ENCODE results near the gene PNRC1. TPM values are rescaled to one million over a fixed set of nuclear protein-coding genes. Genes with fewer than 3 reads are reported as not detected.
"Not testable (repeated sequence)": the region's sequence is repeated elsewhere in the genome, so short reads cannot be mapped to it uniquely, and the experiment has no call there.

Gene PNRC1
- total RNA-seq, 1 donor from 2014 or later: 59.8 TPM

DNA sequence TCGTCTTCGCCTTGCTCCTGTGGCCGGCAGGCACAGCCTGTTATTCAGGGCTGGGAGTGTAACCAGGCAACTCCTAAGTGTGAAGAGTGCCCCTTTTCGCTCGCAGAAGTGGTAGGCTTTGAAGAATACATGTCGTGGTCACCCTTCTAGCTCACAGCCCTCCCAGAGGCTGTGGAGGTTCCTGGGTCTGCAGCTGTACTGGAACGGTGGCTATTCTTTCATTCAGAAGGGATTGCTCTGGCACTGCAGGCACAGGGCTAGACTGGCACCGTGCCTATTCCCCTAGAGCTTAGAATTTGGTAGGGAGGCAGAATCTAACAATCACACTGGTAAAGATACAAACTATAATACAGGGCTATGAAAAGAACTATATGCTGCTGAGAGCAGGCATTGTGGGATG is 38.4 kb downstream of the PNRC1 start:
- DNase-seq (ENCODE audit: low read depth): no peak
- no peak for TF ChIP-seq CTCF (IDR thresholded peaks at IDR 0.05; ENCODE audit: insufficient read depth, low read length, poor library complexity, severe bottlenecking)
- no peaks in the 10 kb centered on the region for H3K36me3 ChIP-seq (ENCODE audit: control insufficient read depth, insufficient read depth, low read length)
- H3K27me3 ChIP-seq (ENCODE audit: control insufficient read depth, insufficient read depth, low read length): no peaks in the 10 kb centered on the region
- no peak overlapping the region for H3K4me3 ChIP-seq (ENCODE audit: low read depth, low read length)

DNA sequence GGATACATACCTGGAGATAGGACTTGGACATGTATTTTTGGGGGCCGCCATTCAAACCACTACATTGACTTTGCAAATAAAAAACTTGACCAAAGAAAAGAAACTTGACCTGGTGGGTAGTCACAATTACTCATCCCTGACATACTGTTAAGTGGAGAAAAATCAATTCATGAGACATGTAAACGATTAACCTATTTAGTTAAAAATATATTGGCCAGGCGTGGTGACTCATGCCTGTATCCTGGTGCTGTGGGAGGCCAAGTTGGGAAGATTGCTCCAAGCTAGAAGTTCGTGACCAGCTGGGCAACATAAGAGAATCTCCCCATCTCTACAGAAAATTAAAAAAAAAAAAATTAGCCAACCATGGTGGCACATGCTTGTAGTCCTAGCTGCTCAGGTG is 39.8 kb downstream of the PNRC1 start:
- Histone ChIP-seq H3K27me3 (ENCODE audit: control insufficient read depth, insufficient read depth, low read length) (no peaks in the 10 kb centered on the region), H3K36me3 (ENCODE audit: control insufficient read depth, insufficient read depth, low read length) (no peaks in the 10 kb centered on the region), H3K4me3 (ENCODE audit: low read depth, low read length) (no peak overlapping the region)
- no peak for TF ChIP-seq CTCF (IDR thresholded peaks at IDR 0.05; ENCODE audit: insufficient read depth, low read length, poor library complexity, severe bottlenecking)
- peak; percentile 85 for DNase-seq (ENCODE audit: low read depth)

DNA sequence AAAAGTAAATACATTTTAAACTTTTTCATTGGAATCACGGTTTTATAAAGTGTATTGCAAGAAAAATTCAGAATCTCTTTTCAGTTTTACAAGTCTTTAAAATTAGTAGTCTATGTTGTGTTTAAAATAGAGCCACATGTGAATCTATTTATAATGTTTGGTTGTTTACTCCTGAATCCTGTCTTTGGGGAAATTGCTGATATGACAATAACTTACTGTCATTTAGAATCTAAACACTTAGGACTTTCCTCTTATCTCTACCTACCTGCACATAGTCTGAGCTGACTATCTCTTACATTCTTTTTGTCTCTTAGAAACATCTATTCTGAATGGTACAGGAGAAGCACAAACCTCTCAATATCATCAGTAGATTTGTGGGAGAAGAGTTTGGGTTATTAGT is 41.4 kb downstream of the PNRC1 start:
- no peak for DNase-seq (ENCODE audit: low read depth)
- H3K4me3 ChIP-seq (ENCODE audit: low read depth, low read length): no peak overlapping the region
- H3K27me3 ChIP-seq (ENCODE audit: control insufficient read depth, insufficient read depth, low read length): no peaks in the 10 kb centered on the region
- no peaks in the 10 kb centered on the region for H3K36me3 ChIP-seq (ENCODE audit: control insufficient read depth, insufficient read depth, low read length)
- TF ChIP-seq CTCF (IDR thresholded peaks at IDR 0.05; ENCODE audit: insufficient read depth, low read length, poor library complexity, severe bottlenecking): no peak

- no peak for DNase-seq (ENCODE audit: low read depth)
- Histone ChIP-seq H3K4me3 (ENCODE audit: low read depth, low read length) (no peak overlapping the region), H3K27me3 (ENCODE audit: control insufficient read depth, insufficient read depth, low read length) (no peaks in the 10 kb centered on the region), H3K36me3 (ENCODE audit: control insufficient read depth, insufficient read depth, low read length) (no peaks in the 10 kb centered on the region)
- TF ChIP-seq CTCF (IDR thresholded peaks at IDR 0.05; ENCODE audit: insufficient read depth, low read length, poor library complexity, severe bottlenecking): peak; percentile 71
These were observed 42.1 kb downstream of the PNRC1 start for GRCh38 chr6:89122625-89123024.

- DNase-seq (ENCODE audit: low read depth); H3K4me3 ChIP-seq (ENCODE audit: low read depth, low read length): not testable (repeated sequence)
These were observed 47.7 kb downstream of the PNRC1 start for GRCh38 chr6:89128256-89128671.

GRCh38 chr6:89131599-89131998 is 51.0 kb downstream of the PNRC1 start:
- no peaks in the 10 kb centered on the region for H3K27me3 ChIP-seq (ENCODE audit: control insufficient read depth, insufficient read depth, low read length)
- no peaks in the 10 kb centered on the region for H3K36me3 ChIP-seq (ENCODE audit: control insufficient read depth, insufficient read depth, low read length)
- H3K4me3 ChIP-seq (ENCODE audit: low read depth, low read length): no peak overlapping the region
- TF ChIP-seq CTCF (IDR thresholded peaks at IDR 0.05; ENCODE audit: insufficient read depth, low read length, poor library complexity, severe bottlenecking): no peak
- no peak for DNase-seq (ENCODE audit: low read depth)

More at GRCh38 chr6:89128256-89128671, 47.7 kb downstream of the PNRC1 start:
- not testable (repeated sequence) for H3K36me3 ChIP-seq (ENCODE audit: control insufficient read depth, insufficient read depth, low read length); H3K27me3 ChIP-seq (ENCODE audit: control insufficient read depth, insufficient read depth, low read length)
